Activated naive CD4-positive, alpha-beta T cell treated with anti-CD3 and anti-CD28 coated beads, Interleukin-2, amount 10 ng/mL, durations not matched to agents 7 days and 5 days (primary cell): ENCODE measurements around the gene CPEB4.
A peak's percentile ranks its signal among the peaks of the same experiment; 100 is the strongest.

ENCODE experiments used
- CTCF ChIA-PET: fragments of 350-600 bp; sonication (Branson Sonifier 250); formaldehyde crosslinking; loops from one replicate; lab custom pipeline; 2021; ENCODE audit warnings: antibody characterized with exemption; lab: Charles Lee
- DNase-seq: peaks from one replicate; pipeline ENCODE4 v3.0.0-alpha.2; 2020
- H3K27ac Mint-ChIP-seq: one replicate; pipeline ENCODE4 v1.8.0; 2021; ENCODE audit warnings: mild to moderate bottlenecking, moderate library complexity, mixed read lengths
- H3K27me3 Mint-ChIP-seq: one replicate; pipeline ENCODE4 v1.8.0; 2021; ENCODE audit warnings: mild to moderate bottlenecking, mixed read lengths
- H3K36me3 Mint-ChIP-seq: one replicate; pipeline ENCODE4 v1.8.0; 2021; ENCODE audit warnings: mixed read lengths
- H3K4me1 Mint-ChIP-seq: one replicate; pipeline ENCODE4 v1.8.0; 2021; ENCODE audit warnings: mixed read lengths
- H3K4me3 Mint-ChIP-seq: one replicate; pipeline ENCODE4 v1.8.0; 2021; ENCODE audit warnings: mild to moderate bottlenecking, moderate library complexity, mixed read lengths
- H3K9me3 Mint-ChIP-seq: one replicate; pipeline ENCODE4 v1.8.0; 2021; ENCODE audit warnings: mixed read lengths

Gene CPEB4

DNA sequence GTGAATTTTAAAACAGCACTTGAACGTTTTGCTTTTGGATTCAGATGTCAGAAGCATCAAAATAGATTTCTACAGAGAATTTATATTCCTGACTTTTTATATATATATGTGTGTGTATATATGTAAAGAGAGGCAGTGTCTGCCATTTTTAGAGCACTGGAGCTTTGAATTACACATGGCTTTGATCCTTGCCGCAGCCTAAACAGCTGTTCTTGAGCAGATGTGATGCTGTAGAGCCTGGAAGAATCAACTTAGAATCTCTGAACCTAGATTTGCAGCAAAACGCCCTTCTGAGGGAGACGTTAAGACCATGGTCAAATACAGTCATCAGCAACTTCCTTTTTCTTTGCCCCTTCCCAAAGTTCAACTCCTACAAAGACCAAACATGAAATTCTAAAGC is 79.1 kb downstream of the CPEB4 start:
- Mint-ChIP-seq H3K36me3 (no peaks in the 10 kb centered on the region), H3K27ac (no peak overlapping the region), H3K9me3 (no peaks in the 10 kb centered on the region), H3K4me3 (no peak overlapping the region), H3K27me3 (peaks cover 12% of the 10 kb centered on the region), H3K4me1 (peaks cover 17% of the 10 kb centered on the region)
- no peak for DNase-seq
- CTCF ChIA-PET = interaction anchor here (0.6 kb wide), 1 partner anchor 10 kb away, joined by 3 read pairs; no protein-coding TSS in a partner anchor

DNA sequence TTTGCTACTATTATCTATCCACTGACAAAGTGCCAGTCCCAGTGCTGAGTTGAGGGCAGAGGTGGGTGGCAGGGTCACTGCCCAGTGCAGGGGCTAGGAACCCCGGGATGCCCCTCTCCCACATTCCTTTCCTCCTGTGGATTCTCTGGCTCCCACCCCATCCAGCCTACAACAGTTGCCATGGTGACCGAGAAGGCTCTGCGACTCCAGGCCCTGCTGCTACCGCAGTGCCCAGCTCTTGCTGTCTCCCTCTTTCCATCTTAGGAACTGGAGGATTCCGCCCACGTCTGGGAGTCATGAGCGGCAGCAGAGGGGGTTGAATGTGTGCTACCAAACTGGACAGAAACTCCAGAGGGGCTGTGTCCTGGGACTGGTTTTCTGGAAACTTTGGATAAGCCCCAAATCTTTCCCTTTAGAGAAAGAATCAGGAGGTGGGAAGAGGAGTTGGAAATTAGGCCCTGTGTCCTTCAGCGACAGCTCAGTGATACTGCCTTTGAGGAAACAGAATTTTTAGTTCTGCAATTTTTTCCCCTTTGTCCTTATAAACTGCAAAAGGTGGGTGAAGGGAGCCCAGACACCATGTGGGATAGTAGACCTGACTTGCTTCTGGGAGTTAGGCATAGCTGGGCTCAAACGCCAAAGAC is 80.1 kb downstream of the CPEB4 start:
- DNase-seq = no peak
- H3K27ac Mint-ChIP-seq = no peak overlapping the region
- H3K36me3 Mint-ChIP-seq = no peaks in the 10 kb centered on the region
- no peaks in the 10 kb centered on the region for H3K9me3 Mint-ChIP-seq
- CTCF ChIA-PET = no interaction called here
- H3K4me3 Mint-ChIP-seq = no peak overlapping the region
- H3K27me3 Mint-ChIP-seq = peaks cover 22% of the 10 kb centered on the region
- peaks cover 19% of the 10 kb centered on the region for H3K4me1 Mint-ChIP-seq

DNA sequence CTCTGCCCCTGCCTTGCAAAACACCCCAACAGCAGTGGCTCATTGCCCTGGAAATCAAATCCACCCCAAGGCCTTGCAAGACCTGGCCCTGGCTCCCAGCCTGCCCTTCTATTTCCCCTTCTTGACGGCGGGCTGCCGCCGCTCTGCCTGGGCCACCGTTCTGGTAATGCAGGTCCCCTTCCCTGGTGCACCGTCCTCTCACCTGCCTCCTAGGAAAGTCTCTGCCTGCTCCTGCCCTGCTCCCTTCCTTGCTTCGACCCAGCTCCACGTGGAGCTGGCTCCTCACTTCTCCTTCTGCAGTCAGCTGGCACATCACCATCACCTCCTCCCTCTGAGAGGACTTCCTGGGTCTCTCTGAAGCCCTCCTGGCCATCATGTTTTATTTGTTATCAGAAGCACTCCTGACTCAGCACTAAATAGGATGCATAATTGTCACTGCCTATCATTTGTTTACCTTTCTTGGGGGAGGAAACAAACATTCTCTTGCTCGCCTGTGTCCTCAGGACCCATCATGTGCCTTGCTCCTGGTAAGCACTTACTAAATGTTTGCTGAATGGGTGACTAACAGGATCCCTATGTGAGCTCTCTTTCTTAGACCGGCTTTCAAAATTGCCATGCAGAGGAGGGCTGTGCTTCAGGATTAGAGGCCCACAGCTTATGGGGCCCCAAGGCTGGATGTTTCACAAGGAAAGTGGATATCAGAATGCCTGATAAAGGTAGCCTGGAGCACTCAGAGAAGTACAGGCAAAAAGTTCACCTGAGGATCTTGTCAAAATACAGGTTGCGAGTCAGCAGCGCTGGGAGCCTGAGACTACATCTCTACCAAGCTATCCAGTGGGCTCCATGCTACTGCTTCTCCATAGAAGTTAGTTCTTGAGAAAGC is 81.3 kb downstream of the CPEB4 start:
- no peak for DNase-seq
- Mint-ChIP-seq H3K27ac (no peak overlapping the region), H3K36me3 (no peaks in the 10 kb centered on the region), H3K4me1 (peaks cover 21% of the 10 kb centered on the region), H3K4me3 (no peak overlapping the region), H3K27me3 (peaks cover 33% of the 10 kb centered on the region), H3K9me3 (no peaks in the 10 kb centered on the region)
- CTCF ChIA-PET = no interaction called here

DNA sequence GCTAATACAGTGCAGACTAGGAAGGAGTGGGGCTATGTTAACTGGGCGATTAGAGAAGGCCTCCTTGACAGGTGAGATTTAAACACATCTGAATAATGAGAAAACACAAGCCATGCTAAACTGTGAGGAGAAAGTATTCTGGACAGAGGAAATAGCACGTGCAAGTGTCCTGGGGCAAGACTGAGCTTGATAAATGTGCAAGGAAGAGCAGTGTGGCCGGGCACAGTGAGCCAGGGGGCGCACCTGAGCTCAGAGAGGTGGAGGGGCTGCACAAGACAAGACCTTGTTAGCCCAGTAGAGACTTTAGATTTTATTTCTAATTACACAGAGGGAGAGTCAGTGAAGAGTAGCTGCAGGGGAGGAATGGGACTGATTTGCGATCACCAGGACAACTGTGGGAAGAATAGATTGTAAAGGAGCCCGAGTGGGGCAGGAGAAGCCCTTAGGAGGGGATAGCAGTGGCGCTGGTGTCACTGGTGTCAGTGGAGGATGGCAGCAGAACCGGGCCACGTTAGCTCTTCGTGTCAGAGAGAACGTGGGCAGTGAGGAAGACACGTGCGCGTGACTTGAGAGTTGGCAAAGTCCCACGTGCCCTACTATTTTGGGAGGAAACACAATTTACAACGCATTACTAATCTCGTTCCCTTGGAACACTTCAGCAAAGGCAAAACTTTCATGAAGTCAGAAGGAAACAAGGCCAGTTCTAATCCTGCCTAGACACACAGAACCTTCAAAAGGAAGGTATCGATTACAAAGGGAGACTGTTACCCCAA is 82.9 kb downstream of the CPEB4 start:
- peaks cover 13% of the 10 kb centered on the region for H3K4me1 Mint-ChIP-seq
- H3K27me3 Mint-ChIP-seq = peaks cover 37% of the 10 kb centered on the region
- CTCF ChIA-PET = interaction anchor here (1.0 to 5.5 kb wide), 3 partner anchors 10 to 352 kb away, joined by 3 to 77 read pairs (median 4); partner anchors contain the start of gene BOD1
- H3K9me3 Mint-ChIP-seq = no peaks in the 10 kb centered on the region
- DNase-seq = no peak
- H3K27ac Mint-ChIP-seq = no peak overlapping the region
- H3K4me3 Mint-ChIP-seq = no peak overlapping the region
- no peaks in the 10 kb centered on the region for H3K36me3 Mint-ChIP-seq

DNA sequence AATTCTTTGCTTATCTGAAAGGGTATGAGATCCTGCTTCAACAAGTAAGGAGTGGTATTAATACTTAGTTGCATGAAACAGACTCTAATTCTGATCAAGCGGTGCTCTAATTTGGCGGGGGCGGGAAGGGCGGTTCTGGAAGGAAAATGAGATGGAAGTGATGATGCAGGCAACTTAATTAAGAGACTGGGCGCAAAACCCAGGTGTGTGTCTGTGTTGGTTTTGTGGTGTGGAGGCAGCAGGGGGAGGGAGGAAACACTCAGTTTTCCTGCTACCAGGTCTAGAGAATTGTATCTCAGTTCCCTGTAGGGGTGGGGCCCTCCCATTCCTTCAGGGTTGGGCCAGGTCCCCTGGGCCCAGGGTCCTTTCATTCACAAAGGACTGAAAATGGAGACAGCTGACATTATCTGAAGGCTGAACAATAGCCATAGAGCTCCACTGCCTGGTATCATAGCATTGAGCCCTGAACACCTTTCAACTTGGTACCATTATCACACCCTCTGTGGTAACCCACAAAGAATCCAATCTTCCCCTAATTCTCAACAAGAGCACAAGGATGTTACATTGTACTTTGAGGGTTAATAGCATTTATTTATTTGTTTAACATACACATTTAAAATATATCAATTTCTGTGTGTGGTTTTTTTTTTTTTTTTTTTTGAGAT is 83.7 kb downstream of the CPEB4 start:
- H3K36me3 Mint-ChIP-seq = no peaks in the 10 kb centered on the region
- peaks cover 13% of the 10 kb centered on the region for H3K4me1 Mint-ChIP-seq
- CTCF ChIA-PET = interaction anchor here (1.6 to 5.5 kb wide), 2 partner anchors 10 to 353 kb away, joined by 6 to 77 read pairs; partner anchors contain the start of gene BOD1
- no peak for DNase-seq
- H3K27me3 Mint-ChIP-seq = peaks cover 37% of the 10 kb centered on the region
- H3K9me3 Mint-ChIP-seq = no peaks in the 10 kb centered on the region
- H3K27ac Mint-ChIP-seq = no peak overlapping the region
- H3K4me3 Mint-ChIP-seq = no peak overlapping the region

DNA sequence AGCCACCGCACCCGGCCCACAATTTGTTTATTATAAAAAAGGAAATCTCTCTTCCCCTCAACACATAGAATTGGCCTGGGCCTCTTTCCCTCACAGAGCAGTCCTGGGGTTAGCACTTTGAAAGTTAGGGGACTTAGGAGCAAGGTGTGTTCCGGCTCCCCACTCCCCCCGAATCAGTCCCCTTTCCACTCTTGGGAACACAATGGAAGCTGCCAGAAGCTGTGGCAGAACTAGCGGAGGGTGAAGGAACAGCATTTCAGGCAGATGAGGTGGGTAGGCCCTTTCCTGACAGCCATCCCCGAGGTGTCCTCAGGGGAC is 84.4 kb downstream of the CPEB4 start:
- DNase-seq = no peak
- Mint-ChIP-seq H3K9me3 (no peaks in the 10 kb centered on the region), H3K4me3 (no peak overlapping the region), H3K36me3 (no peaks in the 10 kb centered on the region), H3K4me1 (peaks cover 13% of the 10 kb centered on the region), H3K27ac (no peak overlapping the region), H3K27me3 (peaks cover 38% of the 10 kb centered on the region)
- CTCF ChIA-PET = interaction anchor here (0.9 to 5.5 kb wide), 11 partner anchors 9 to 642 kb away, joined by 3 to 77 read pairs (median 4); partner anchors contain the start of gene BOD1

DNA sequence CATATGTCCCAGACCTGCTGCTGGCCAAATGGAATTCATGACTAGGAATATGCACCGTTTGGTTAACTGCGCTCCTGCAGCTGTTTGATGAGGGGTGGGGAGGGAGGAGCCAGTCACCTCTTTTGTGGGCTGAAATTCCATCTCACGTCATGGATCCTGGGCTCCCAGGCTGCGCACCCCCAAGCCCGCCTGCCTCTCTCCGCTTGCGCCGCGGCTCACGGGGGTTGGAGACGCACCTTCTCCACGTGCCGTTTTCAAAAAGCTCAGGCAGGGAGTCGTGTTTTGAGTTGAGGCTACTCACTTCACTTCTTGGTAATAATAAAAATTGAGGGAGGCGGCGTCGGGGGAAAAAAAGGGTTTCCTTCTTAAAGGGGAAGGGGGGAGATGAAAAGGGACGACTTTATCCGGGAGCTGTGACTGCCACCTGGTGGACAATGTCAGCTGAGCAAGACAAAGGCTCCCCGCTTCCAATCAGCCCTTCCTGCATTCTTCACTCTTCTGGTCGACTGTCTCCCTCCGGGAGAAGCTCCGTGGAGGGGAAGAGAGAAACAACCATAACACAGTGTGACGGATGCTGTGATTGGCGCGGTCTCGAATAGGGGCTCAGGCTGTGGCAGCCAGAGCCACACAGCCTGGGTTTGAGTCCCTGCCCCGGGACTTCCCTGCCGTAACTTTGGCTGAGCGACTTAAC is 84.9 kb downstream of the CPEB4 start:
- H3K4me3 Mint-ChIP-seq = peak overlapping the region; percentile 71
- H3K27ac Mint-ChIP-seq = no peak overlapping the region
- no peaks in the 10 kb centered on the region for H3K9me3 Mint-ChIP-seq
- H3K36me3 Mint-ChIP-seq = no peaks in the 10 kb centered on the region
- H3K4me1 Mint-ChIP-seq = peaks cover 13% of the 10 kb centered on the region
- peaks cover 42% of the 10 kb centered on the region for H3K27me3 Mint-ChIP-seq
- DNase-seq = peak; percentile 84
- CTCF ChIA-PET = interaction anchor here (0.8 to 5.5 kb wide), 14 partner anchors 8 to 642 kb away, joined by 3 to 77 read pairs (median 3); partner anchors contain the start of gene BOD1

DNA sequence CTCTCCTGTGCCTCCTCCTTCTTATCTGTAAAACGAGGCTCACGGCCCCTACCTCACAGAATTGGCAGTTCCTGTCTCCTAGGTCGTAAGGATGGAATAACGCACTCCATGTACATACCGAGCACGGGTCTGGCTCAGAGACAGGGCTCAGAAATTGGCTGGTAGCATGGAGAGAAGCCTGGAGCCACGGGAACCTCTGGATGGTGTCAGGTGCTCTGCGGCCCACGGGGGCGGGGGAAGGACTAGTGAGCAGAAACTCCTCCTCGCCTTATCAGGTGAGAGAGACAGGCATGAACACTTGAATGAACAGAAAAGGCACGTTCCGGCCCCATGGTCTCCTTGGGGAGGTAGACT is 85.4 kb downstream of the CPEB4 start:
- Mint-ChIP-seq H3K9me3 (no peaks in the 10 kb centered on the region), H3K36me3 (no peaks in the 10 kb centered on the region), H3K27ac (no peak overlapping the region), H3K27me3 (peaks cover 41% of the 10 kb centered on the region), H3K4me1 (peaks cover 13% of the 10 kb centered on the region), H3K4me3 (peak overlapping the region; percentile 71)
- CTCF ChIA-PET = interaction anchor here (0.8 to 5.5 kb wide), 12 partner anchors 8 to 400 kb away, joined by 3 to 77 read pairs (median 3); partner anchors contain the start of gene BOD1
- no peak for DNase-seq

DNA sequence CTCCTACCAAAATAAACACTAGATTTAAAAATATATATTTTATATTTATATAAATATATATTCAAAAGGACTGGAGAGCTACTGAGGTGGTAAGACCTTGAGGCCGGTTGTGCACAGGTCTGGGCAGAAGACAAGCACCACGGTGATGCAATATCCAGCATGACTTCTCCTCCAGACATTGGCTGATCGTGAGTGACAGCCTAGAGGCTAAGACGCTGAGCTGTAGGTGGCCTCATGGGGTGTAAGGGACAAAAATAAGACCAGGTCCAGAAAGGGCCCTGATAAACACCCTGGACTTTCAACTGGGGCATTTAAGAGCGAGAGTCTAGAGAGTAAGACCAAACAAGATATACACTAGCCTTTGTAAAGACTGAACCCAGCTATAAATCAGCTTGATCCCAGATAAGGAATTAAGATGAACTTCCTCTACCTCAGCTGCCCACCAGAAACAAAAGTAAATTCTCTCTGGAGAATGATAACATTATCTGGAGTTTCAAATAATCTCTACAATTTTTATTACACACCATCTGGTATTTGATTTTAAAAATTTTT is 86.6 kb downstream of the CPEB4 start:
- CTCF ChIA-PET = interaction anchor here (0.6 to 5.5 kb wide), 7 partner anchors 49 to 819 kb away, joined by 3 to 77 read pairs (median 3); partner anchors contain the start of gene BOD1
- H3K27me3 Mint-ChIP-seq = peaks cover 38% of the 10 kb centered on the region
- H3K27ac Mint-ChIP-seq = no peak overlapping the region
- H3K4me3 Mint-ChIP-seq = no peak overlapping the region
- DNase-seq = no peak
- peaks cover 13% of the 10 kb centered on the region for H3K4me1 Mint-ChIP-seq
- H3K36me3 Mint-ChIP-seq = no peaks in the 10 kb centered on the region
- H3K9me3 Mint-ChIP-seq = no peaks in the 10 kb centered on the region

DNA sequence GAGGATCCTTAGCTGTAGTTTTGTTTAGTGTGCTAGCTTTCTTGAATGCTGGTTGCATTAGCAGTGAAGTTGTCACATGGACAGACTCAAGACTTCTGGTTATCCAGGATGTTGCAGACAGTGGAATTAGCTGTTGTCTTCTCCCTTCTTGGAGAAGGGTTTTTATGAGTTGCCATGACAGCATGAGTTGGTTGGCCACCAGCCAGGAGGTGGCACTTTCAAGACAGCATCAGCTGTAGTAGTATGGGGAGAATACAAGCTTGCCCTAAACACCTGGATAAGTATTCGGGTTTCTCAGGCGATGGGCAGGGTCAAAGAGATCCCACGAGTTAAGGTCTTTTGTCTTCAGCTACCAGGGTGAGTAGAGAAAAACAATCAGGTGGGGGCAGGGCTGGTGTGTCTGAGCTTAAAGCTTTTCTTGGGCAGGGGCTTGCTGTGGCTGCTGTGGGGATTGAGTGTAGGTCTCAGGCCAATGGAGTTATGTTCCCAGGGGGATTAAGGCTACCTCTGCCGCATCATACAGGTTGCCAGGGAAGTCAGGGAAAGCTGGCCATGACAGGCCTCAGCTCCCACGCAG is 93.1 kb downstream of the CPEB4 start:
- Mint-ChIP-seq H3K4me1 (no peaks in the 10 kb centered on the region), H3K27ac (no peak overlapping the region), H3K36me3 (no peaks in the 10 kb centered on the region), H3K4me3 (no peak overlapping the region), H3K27me3 (peaks cover 22% of the 10 kb centered on the region), H3K9me3 (no peaks in the 10 kb centered on the region)
- DNase-seq = no peak
- CTCF ChIA-PET = interaction anchor here (1.0 to 1.8 kb wide), 4 partner anchors 8 to 364 kb away, joined by 3 to 6 read pairs (median 4); no protein-coding TSS in a partner anchor

DNA sequence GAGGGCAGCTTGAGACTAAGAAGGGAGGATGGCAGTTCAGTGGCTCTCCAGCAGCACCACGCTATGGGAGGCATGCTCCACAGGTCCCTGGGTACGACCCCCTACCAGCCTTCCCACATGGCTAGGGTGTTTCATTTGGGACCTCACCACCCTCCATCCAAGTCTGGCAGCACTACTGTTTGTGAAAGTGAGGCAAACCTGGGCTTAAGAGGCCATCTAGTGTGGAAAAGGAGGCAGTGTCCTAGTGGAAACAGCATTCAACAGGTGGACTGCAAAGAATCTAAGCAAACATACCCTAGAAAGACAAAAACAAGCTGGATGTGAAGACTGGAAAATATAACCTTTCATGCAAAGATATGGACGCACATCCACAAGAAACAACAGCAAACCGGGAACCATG is 96.1 kb downstream of the CPEB4 start:
- Mint-ChIP-seq H3K27me3 (peaks cover 14% of the 10 kb centered on the region), H3K36me3 (no peaks in the 10 kb centered on the region)
- CTCF ChIA-PET = no interaction called here

DNA sequence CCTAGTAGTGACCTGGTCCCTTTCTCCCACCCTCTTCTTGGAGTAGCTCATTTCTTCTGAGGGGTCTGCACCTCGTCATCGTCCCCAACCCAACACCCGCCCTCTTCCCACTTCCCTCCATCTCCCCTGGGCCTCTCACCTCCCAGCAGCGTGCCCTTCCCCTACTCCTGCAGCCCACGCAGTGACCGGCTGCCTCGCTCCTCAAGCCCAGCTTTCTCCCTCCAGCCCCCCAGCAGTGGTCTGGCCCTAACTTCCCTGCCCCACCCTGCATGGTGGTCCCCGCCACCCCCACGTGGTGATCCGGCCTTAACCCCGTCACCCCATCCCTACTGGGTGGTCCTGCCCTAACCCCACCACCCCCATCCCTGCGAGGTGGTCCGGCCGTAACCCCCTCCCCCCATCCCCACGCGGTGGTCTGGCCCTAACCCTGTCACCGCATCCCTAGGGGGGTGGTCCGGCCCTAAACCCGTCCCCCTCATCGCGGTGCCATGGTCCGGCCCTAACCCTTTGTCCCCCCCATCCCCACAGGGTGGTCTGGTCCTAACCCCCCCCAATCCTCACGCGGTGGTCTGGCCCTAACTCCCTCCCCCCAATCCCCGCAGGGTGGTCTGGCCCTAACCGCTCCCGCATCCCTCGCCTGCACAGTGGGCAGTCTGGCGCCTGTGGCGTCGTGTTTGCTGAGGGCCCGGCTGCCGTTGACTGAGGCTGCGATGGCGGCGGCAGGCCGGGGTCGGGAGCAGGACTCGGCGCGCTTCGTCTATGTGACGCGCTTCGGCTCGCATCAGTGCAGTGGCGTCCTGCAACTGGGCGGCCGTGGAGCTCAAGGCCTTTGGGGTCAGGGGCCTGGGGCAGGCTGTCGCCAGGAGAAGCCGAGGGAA is 100.6 kb downstream of the CPEB4 start, which contains the start of gene C5orf47:
Gene C5orf47, plus strand, starts transcription at position 617 of the 878 bp plus-strand sequence. Its CDS starts 94 bp downstream, at position 711.
- H3K27ac Mint-ChIP-seq = no peak within 1 kb of the TSS
- H3K36me3 Mint-ChIP-seq = no peaks in the 10 kb centered on the region
- no peaks in the 10 kb centered on the region for H3K27me3 Mint-ChIP-seq
- CTCF ChIA-PET = no interaction called here
- no peak for DNase-seq
- no peaks in the 10 kb centered on the region for H3K9me3 Mint-ChIP-seq
- H3K4me1 Mint-ChIP-seq = no peaks in the 10 kb centered on the region
- no peak within 1 kb of the TSS for H3K4me3 Mint-ChIP-seq

More for the DNA sequence above, 96.1 kb downstream of the CPEB4 start:
- Mint-ChIP-seq H3K4me1 (no peaks in the 10 kb centered on the region), H3K4me3 (no peak overlapping the region), H3K9me3 (no peaks in the 10 kb centered on the region), H3K27ac (no peak overlapping the region)
- DNase-seq = no peak
